Measurements from ENCODE around the gene LRRC14B.

- TF ChIP-seq CTCF (IDR thresholded peaks at IDR 0.05 in 8 of 11, conservative IDR thresholded peaks at IDR 0.05 in 3 of 11) (no peak), POLR2A (IDR thresholded peaks at IDR 0.05) (no peak), POLR2AphosphoS5 (IDR thresholded peaks at IDR 0.05) (no peak)
These were observed 17.3 kb downstream of the LRRC14B start for GRCh38 chr5:208449-209114.

All from spleen (tissue), 7 donors.